GM18907 (cell line): ENCODE results near the gene DAO.
A peak's percentile ranks its signal among the peaks of the same experiment; 100 is the strongest.
"Not testable (repeated sequence)": the region's sequence is repeated elsewhere in the genome, so short reads cannot be mapped to it uniquely, and the experiment has no call there.

ENCODE experiments used
- ATAC-seq: cut with Tn5 transposase; IDR thresholded peaks from one replicate; pipeline ENCODE4 v1.9.1; 2021; ENCODE audit warnings: mild to moderate bottlenecking, moderate library complexity; ENCODE audit not compliant: unreplicated experiment

The DAO gene

DNA sequence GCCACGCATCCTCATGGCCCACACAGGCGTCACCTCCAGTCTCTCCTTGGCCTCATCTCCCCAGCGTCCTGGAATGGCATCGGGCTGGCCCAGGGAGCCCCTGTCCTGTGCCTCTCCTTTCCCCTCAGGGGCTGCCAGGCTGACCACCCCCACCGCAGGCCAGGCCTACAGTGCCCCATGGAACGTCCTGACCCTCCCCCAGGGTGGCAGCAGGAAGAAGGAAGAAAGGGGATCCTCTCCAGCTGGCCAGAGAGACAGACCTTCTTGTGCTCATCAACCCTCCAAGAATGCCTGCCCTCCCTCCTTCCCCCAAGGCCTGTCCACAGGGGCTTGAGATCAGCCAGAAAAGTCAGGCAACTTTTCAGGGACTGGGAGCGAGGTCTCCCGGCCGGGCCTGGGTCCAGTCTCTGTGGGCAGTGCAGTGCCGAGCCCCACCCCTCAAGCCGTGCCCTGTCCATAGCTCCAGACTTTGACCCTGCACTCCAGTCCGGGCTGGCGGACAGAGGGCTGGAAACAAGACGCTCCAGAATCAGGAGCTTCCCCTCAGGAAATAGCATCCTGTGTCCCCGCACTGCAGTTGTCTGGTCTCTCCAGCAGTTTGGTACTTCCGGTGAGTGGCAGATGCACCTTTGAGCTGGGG is at the start of gene DAO:
Gene DAO, plus strand, starts transcription at position 478 of the 640 bp plus-strand sequence. CDS start 4,915 bp downstream, outside the sequence.
- no peak for ATAC-seq

- ATAC-seq, result peak; percentile 57
Measured at GRCh38 chr12:108831309-108831991, 48.4 kb upstream of the DAO start.

DNA sequence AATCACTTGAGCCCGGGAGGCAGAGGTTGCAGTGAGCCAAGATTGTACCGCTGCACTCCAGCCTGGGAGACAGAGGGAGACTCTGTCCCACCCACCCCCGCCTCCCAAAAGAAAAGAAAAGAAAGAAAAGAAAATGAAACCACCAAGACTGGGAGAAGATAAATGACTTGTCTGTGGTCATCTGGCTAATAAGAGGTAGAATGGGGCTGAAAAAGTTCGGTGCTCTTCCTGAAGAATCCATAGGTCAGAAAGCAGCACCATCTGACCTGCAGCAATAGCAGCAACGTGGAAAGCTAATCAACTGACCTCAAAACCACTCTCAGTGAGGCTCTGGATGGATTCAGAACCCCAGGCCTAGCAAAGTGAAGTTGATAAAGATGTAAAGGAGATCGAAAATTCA is 47.7 kb upstream of the DAO start:
- ATAC-seq, result no peak

DNA sequence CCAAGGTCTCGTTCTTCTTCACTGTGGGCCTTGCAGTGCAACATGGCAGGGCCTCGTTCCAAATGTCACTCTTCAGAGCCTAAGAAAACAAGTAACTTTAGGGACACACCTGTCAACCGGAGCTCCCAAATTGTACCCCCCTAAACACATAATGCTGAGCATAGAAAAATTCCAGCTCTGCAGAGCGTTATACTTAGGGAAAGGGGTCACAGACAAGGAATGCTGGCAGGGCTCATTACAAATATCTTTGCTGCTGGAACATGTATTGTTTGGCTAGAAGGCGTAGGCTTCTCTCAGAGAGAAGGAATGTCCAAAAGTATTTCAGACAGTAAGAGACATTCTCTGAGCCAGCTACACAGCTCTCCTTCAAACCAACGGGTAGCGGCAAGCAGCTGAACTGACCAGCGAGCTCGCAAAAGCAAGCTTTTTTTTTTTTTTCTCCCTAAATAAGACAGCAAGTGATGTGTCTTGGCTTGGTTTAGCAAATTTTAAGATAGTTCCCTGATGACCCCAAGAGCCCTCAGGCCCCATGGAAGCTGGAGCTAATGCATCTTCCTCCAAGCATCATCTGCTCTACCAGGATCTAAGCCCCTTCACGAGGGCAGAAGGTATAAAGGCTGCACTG is 47.0 kb upstream of the DAO start:
- ATAC-seq, result no peak

GRCh38 chr12:108833355-108833733 is 46.5 kb upstream of the DAO start:
- ATAC-seq, result no peak

GRCh38 chr12:108833757-108834472 is 46.0 kb upstream of the DAO start:
- ATAC-seq, result no peak

DNA sequence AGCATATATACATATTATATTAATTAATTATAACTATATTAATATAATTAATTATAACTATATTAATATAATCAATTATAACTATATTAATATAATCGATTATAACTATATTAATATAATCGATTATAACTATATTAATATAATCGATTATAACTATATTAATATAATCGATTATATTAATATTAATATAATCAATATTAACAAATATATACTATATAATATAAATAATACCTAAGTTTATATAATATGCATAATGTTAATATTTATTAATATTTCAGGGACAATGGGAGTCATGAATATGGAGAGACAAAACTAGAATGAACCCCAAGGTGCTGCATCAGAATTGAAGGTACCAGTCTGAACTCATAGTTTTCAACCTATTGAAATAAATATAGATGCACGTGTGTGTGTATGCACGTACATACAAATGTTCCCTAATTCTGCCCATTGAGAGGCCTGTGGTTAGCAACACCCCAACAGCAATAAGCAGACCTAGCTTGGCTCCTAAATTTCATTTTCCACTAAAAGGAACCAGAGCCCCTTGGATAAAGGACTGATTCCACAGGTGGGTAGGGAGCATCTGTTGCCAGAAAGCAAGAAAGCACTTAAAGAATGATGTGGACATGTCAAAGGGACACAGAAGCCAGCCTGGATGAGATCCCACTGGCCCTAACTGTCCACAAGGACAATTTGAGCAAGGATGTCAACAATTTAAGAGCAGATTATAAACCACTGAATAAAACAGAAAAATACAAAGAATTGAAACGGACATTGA is 43.8 kb upstream of the DAO start:
- no peak for ATAC-seq

DNA sequence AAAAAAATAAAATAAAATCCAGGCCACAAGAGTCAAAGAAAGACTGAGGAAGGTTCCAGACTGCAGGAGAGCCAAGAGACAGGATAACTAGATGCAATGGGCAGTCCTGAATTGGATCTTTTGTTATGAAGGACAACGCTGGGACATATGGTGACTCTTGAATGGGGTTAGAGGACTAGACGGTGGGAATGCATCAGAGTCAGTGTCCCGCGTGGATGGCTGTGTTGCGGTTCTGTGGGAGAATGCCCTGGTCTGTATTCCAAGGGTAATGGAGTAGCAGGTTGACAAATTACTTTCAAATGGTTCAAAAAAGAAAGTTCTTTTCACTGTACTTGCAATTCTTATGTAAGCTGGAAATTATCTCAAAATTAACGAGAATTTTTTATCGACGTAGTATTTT is 42.7 kb upstream of the DAO start:
- no peak for ATAC-seq

- no peak for ATAC-seq
Measured at GRCh38 chr12:108837680-108838079, 42.2 kb upstream of the DAO start.

DNA sequence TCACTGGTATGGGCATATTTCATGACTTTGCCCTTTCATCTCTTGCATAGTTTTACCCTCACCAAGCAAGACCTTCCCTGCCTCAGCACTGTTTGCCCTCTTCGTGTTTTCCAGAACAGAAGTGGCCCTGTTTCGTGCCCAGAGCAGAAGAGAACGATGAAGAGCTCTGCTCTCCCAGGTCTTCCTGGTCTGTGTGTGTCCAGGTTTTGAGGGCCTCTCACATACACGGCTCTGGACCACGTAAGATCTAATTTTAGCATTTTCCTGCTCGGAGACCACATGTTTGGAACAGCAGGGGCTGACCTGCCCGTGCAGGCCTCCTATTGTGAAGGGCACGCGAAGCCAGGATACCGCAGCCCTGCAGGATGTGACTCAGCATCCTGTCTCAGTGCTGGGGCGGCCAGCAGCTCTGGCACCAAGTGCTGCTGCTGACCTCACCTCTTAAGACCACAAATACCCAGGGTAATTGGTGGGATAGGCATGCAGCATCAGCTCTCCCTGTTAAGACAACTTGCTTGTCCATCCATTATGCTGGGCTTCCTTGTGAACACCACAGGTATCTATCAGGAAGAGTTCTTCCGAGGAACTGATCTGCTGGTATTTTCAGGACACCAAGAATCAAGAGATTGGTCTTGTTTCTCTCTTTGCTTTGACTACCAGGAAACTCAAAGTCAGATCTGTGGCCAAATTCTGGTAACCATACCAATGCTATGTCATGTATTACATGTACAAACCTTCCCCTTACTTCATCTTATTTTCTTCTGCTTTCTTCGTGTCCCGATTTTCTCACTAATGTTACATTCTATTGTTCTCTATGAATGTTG is 41.5 kb upstream of the DAO start:
- peak; percentile 90 for ATAC-seq

- ATAC-seq, result no peak
Measured at GRCh38 chr12:108839018-108839889, 40.6 kb upstream of the DAO start.

DNA sequence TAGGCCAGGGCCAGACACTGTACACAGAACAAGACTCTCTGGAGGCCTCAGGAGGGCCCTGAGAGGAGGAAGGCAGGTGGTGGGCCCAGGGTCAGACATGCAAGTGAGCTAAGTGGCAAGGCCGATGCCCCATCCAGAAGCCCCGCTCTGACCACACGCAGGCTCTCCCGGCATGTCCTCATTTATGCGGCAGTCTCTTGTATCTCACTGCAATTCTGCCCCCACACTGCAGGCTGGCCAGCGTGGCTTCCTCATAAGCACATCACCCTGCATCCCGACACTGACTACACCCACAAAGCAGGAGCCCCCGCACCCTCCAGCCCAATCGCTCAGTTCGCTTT is 40.0 kb upstream of the DAO start:
- no peak for ATAC-seq

DNA sequence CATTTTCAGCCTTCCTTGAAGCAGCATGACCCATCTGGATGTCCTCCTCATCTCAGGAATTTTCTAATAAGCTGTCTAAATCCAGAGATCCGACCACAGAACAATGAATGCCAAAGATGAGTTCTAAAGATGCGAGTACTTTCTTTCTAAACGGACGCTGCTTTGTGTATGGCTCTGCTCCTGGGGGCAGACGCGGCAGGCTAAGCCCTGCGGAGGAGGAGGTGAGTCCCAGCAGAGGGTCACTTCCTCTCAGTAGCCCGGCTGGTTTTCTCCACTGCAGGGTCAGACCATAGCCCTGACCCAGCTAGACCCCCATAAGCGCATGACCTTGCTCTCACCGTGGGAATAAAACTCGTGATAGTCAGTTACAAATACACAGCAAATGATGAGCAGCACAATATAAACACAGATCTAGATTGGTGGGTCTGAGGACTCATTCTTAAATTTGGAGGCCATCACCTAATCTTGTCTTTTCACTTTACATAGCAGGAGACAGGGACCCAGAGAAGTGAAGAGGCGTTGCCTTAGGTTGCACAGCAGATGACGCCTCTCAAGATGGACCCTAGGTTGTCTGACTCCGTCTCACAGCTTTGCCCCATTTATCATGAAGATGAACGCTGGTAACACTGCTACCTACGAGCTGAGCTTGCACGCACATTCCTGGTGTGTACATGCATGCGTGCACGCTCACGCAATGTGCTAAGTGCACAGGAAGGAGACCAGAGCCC is 39.1 kb upstream of the DAO start:
- no peak for ATAC-seq

- not testable (repeated sequence) for ATAC-seq
Measured at GRCh38 chr12:108841825-108842224, 38.1 kb upstream of the DAO start.

DNA sequence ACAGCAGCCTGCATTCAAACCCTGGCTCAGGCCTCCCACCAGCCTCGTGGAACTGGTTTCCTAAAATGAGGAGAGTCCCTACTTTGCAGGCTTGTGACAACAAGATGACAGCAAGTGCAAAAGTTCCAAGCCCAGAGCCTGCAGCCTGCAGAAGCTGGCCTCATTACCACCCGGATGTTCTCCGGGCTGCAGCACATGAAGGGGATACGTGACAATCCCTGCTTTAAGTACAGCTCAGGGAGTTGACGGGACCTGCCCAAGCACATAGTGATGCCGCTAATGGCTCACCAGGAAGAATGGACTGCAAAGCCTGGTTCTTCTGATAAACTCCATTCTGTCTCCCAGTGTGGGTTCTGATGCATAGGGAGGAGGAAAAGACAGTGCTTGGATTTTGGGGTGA is 37.5 kb upstream of the DAO start:
- no peak for ATAC-seq

GRCh38 chr12:108843187-108843586 is 36.7 kb upstream of the DAO start:
- no peak for ATAC-seq

DNA sequence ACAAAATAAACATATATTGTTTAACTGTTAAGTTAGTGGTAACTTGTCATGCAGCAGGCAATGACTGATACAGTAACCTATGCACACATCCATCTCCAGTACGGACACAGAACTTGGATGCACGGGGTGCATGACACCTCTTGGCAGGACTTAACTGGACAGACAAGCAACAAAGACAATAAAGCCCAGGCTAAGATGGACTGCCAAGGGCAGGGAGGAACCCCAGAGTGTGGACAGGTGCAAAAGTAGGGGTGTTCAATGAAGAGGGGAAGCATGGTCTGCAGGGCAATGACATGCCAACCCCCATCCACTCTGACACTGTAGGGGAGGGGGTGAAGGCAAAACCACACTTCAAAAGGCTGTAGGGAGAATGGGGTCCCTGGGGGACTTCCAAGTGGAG is 34.2 kb upstream of the DAO start:
- ATAC-seq, result no peak

DNA sequence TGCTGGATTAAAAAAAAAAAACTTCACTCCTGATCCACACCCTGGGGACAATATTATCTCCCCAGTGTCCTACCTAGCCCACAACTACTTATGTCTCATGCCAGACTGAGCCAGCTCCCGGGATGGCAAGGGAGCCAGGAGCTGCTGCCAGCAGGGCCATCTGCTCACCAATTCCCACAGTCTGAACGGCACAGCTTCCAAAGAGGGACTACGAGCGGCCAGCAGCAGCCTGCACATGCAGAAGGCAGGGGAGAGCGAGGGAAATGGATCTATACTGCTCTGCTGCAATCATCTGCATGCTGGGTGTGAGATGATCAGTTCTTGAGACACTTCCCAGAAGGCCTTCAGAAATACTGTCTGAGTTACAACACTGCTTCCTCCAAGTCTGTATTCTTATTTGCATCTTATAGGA is 33.6 kb upstream of the DAO start:
- no peak for ATAC-seq

- no peak for ATAC-seq
Measured at GRCh38 chr12:108847705-108848104, 32.2 kb upstream of the DAO start.
